ENCODE results near the gene DCDC2.
"Not testable (repeated sequence)": the region's sequence is repeated elsewhere in the genome, so short reads cannot be mapped to it uniquely, and the experiment has no call there.

Gene DCDC2

GRCh38 chr6:24381476-24382219, 23.8 kb upstream of the DCDC2 start:
- DNase-seq (ENCODE audit: low spot score) (no peak), FAIRE-seq (no peak)

GRCh38 chr6:24378473-24379097, 20.7 kb upstream of the DCDC2 start:
- DNase-seq (ENCODE audit: low spot score) (no peak), FAIRE-seq (no peak)

- no peak for DNase-seq (ENCODE audit: low spot score)
- FAIRE-seq, result no peak
Observed at GRCh38 chr6:24376871-24377270, 19.0 kb upstream of the DCDC2 start.

- no peak for FAIRE-seq
- no peak for DNase-seq (ENCODE audit: low spot score)
Observed at GRCh38 chr6:24374612-24375011, 16.8 kb upstream of the DCDC2 start.

- FAIRE-seq, result not testable (repeated sequence)
Observed at GRCh38 chr6:24365103-24365633, 7.3 kb upstream of the DCDC2 start.

GRCh38 chr6:24362363-24362762, 4.5 kb upstream of the DCDC2 start:
- not testable (repeated sequence) for FAIRE-seq; DNase-seq (ENCODE audit: low spot score)

More at GRCh38 chr6:24365103-24365633, 7.3 kb upstream of the DCDC2 start:
- not testable (repeated sequence) for DNase-seq (ENCODE audit: low spot score)

GRCh38 chr6:24359640-24360454, 2.0 kb upstream of the DCDC2 start:
- no peak for FAIRE-seq

GRCh38 chr6:24358219-24358821, 461 bp upstream of the DCDC2 start:
- no peak for FAIRE-seq

More at GRCh38 chr6:24359640-24360454, 2.0 kb upstream of the DCDC2 start:
- no peak for DNase-seq (ENCODE audit: low spot score)

GRCh38 chr6:24356310-24356973, 1.4 kb downstream of the DCDC2 start:
- no peak for DNase-seq (ENCODE audit: low spot score)
- no peak for FAIRE-seq

More at GRCh38 chr6:24358219-24358821, 461 bp upstream of the DCDC2 start:
- no peak for DNase-seq (ENCODE audit: low spot score)

- DNase-seq (ENCODE audit: low spot score), result no peak
- no peak for FAIRE-seq
Observed at GRCh38 chr6:24355393-24355792, 2.5 kb downstream of the DCDC2 start.

- DNase-seq (ENCODE audit: low spot score) (no peak), FAIRE-seq (no peak)
Observed at GRCh38 chr6:24353861-24354260, 4.0 kb downstream of the DCDC2 start.

- DNase-seq (ENCODE audit: low spot score), result no peak
- FAIRE-seq, result no peak
Observed at GRCh38 chr6:24352434-24352833, 5.4 kb downstream of the DCDC2 start.

GRCh38 chr6:24344976-24345375, 12.9 kb downstream of the DCDC2 start:
- DNase-seq (ENCODE audit: low spot score), result no peak
- FAIRE-seq, result no peak

GRCh38 chr6:24340998-24341938, 16.6 kb downstream of the DCDC2 start:
- no peak for FAIRE-seq

GRCh38 chr6:24339932-24340331, 17.9 kb downstream of the DCDC2 start:
- no peak for FAIRE-seq
- DNase-seq (ENCODE audit: low spot score), result no peak

More at GRCh38 chr6:24340998-24341938, 16.6 kb downstream of the DCDC2 start:
- DNase-seq (ENCODE audit: low spot score), result no peak

GRCh38 chr6:24334285-24334684, 23.6 kb downstream of the DCDC2 start:
- no peak for DNase-seq (ENCODE audit: low spot score)

GRCh38 chr6:24332317-24332716, 25.5 kb downstream of the DCDC2 start:
- DNase-seq (ENCODE audit: low spot score) (peak; percentile 72), FAIRE-seq (no peak)

More at GRCh38 chr6:24334285-24334684, 23.6 kb downstream of the DCDC2 start:
- no peak for FAIRE-seq

GRCh38 chr6:24330137-24330732, 27.6 kb downstream of the DCDC2 start:
- no peak for FAIRE-seq
- DNase-seq (ENCODE audit: low spot score), result no peak

- no peak for FAIRE-seq
- no peak for DNase-seq (ENCODE audit: low spot score)
Observed at GRCh38 chr6:24329451-24329850, 28.4 kb downstream of the DCDC2 start.
